HCT116 (cell line): Measurements from ENCODE around the gene FBXL5. TPM values are rescaled to one million over a fixed set of nuclear protein-coding genes. Genes with fewer than 3 reads are reported as not detected.
"Not testable (repeated sequence)": the region's sequence is repeated elsewhere in the genome, so short reads cannot be mapped to it uniquely, and the experiment has no call there.

Experiments
- ATAC-seq: fragments of 200-7000 bp; cut with Tn5 transposase; 2 replicates; pipeline ENCODE4 v1.9.1; 2020; ENCODE audit warnings: mild to moderate bottlenecking, moderate library complexity
- BruUV-seq: library from RNA; stranded (reverse); fragments of 400-500 nt; replicated peaks from 2 replicates; lab custom pipeline; 2021; lab: Mats Ljungman, UMichigan
- CTCF ChIA-PET: fragments of 300-600 bp; sonication (Branson Sonifier 250); formaldehyde crosslinking; loops from one replicate; lab custom pipeline; 2021; ENCODE audit warnings: antibody characterized with exemption; lab: Charles Lee
- POLR2A ChIA-PET: fragments of 300-600, 350-600 bp; sonication (Branson Sonifier 250); formaldehyde crosslinking; loops from one replicate; lab custom pipeline; 2021; ENCODE audit warnings: antibody characterized with exemption; lab: Charles Lee
- RAD21 ChIA-PET, 2 experiments: fragments of 300-600 bp; sonication (Branson Sonifier 250); formaldehyde crosslinking; loops; one replicate each; lab custom pipeline; 2023; ENCODE audit warnings: low total read pairs in 2 of 2; ENCODE audit not compliant: uncharacterized antibody in 2 of 2, unreplicated experiment in 2 of 2, low non-redundant PET in 1 of 2; lab: Charles Lee
- DNase-seq: peaks from one replicate; pipeline ENCODE4 v3.0.0-alpha.2; 2010; ENCODE audit warnings: low read depth, low spot score
- H2AFZ ChIP-seq: fragments of 200-600 bp; shearing (Covaris generic), sonication (generic); 2 replicates; pipeline ENCODE4 v1.6.1; 2017; ENCODE audit warnings: low read depth, mixed run types, mixed read lengths, antibody characterized with exemption, low read length; ENCODE audit not compliant: poor library complexity, severe bottlenecking
- H3K27ac ChIP-seq: 2 replicates; pipeline ENCODE4 v1.5.1; 2012; ENCODE audit warnings: low read depth, low read length
- H3K27me3 ChIP-seq: fragments of 200-600 bp; sonication (generic); 2 replicates; pipeline ENCODE4 v1.6.1; 2016; ENCODE audit warnings: mixed run types, low read length, mixed read lengths; ENCODE audit not compliant: insufficient read depth
- H3K36me3 ChIP-seq, 2 experiments: fragments of 200-500 bp in 1 of 2; fragments of 200-600 bp in 1 of 2; sonication (Bioruptor generic) in 1 of 2; sonication (generic) in 1 of 2; 2 replicates each; pipeline versions ENCODE4 v1.5.1 to v1.6.1; 2014 to 2016; ENCODE audit warnings: low read length in 2 of 2, inconsistent platforms in 1 of 2, mixed read lengths in 1 of 2, mixed run types in 1 of 2; ENCODE audit not compliant: insufficient read depth in 2 of 2, control insufficient read depth in 1 of 2
- H3K4me1 ChIP-seq, 2 experiments: fragments of 200-600 bp in 1 of 2; sonication (generic) in 1 of 2; 2 replicates each; pipeline versions ENCODE4 v1.5.1 to v1.6.1; 2012 to 2017; ENCODE audit warnings: low read length in 2 of 2, inconsistent platforms in 1 of 2, mild to moderate bottlenecking in 1 of 2, mixed read lengths in 1 of 2, mixed run types in 1 of 2, moderate library complexity in 1 of 2; ENCODE audit not compliant: insufficient read depth in 2 of 2, control insufficient read depth in 1 of 2
- H3K4me2 ChIP-seq: fragments of 200-600 bp; sonication (generic); 2 replicates; pipeline ENCODE4 v1.6.1; 2017; ENCODE audit warnings: mixed run types, low read length, mixed read lengths
- H3K4me3 ChIP-seq, 2 experiments: fragments of 200-600 bp in 1 of 2; sonication (generic) in 1 of 2; replicated peaks in 1 of 2; 2 replicates each; pipeline ENCODE4 v1.5.1; 2011 to 2016; ENCODE audit warnings: low read length in 2 of 2, control low read depth in 1 of 2, low read depth in 1 of 2, mild to moderate bottlenecking in 1 of 2, mixed read lengths in 1 of 2, mixed run types in 1 of 2
- H3K79me2 ChIP-seq: fragments of 200-600 bp; sonication (generic); 2 replicates; pipeline ENCODE4 v1.6.1; 2017; ENCODE audit warnings: mild to moderate bottlenecking, mixed run types, low read length, moderate library complexity, mixed read lengths; ENCODE audit not compliant: insufficient read depth
- H3K9ac ChIP-seq: fragments of 200-600 bp; sonication (generic); 2 replicates; pipeline ENCODE4 v1.6.1; 2016; ENCODE audit warnings: low read length, mixed read lengths
- H3K9me2 ChIP-seq: fragments of 200-600 bp; sonication (generic), shearing (Covaris generic); 2 replicates; pipeline ENCODE4 v1.6.1; 2017; ENCODE audit warnings: mixed run types, mild to moderate bottlenecking, moderate library complexity; ENCODE audit not compliant: insufficient read depth
- H3K9me3 ChIP-seq, 2 experiments: fragments of 200-500 bp in 1 of 2; fragments of 200-600 bp in 1 of 2; sonication (Bioruptor generic) in 1 of 2; sonication (generic) in 1 of 2; 2 replicates each; pipeline ENCODE4 v1.6.1; 2014 to 2017; ENCODE audit warnings: low read length in 2 of 2, mixed read lengths in 2 of 2, inconsistent platforms in 1 of 2, low read depth in 1 of 2, mild to moderate bottlenecking in 1 of 2, mixed run types in 1 of 2, moderate library complexity in 1 of 2; ENCODE audit not compliant: control insufficient read depth in 1 of 2, insufficient read depth in 1 of 2
- H4K20me1 ChIP-seq: fragments of 200-600 bp; sonication (generic), shearing (Covaris generic); 2 replicates; pipeline ENCODE4 v1.6.1; 2017; ENCODE audit warnings: mixed run types, mild to moderate bottlenecking, moderate library complexity; ENCODE audit not compliant: insufficient read depth
- ATF3 ChIP-seq: IDR thresholded peaks from 2 replicates; pipeline ENCODE4 v1.6.1; 2012
- CBX3 ChIP-seq: IDR thresholded peaks from 2 replicates; pipeline ENCODE4 v1.6.1; 2012; ENCODE audit warnings: low read depth
- CEBPB ChIP-seq: IDR thresholded peaks from 2 replicates; pipeline ENCODE4 v1.6.1; 2012; ENCODE audit warnings: low read depth
- CTCF ChIP-seq, 3 experiments: fragments of 200-600 bp in 1 of 3; sonication (generic) in 1 of 3; IDR thresholded peaks in 2 of 3; conservative IDR thresholded peaks in 1 of 3; 2 replicates each; pipeline ENCODE4 v1.5.1; 2012 to 2017; ENCODE audit warnings: low read depth in 2 of 3, low read length in 2 of 3, antibody characterized with exemption in 1 of 3, borderline replicate concordance in 1 of 3, control low read depth in 1 of 3, mild to moderate bottlenecking in 1 of 3, mixed read lengths in 1 of 3, mixed run types in 1 of 3, moderate library complexity in 1 of 3; ENCODE audit not compliant: insufficient read depth in 1 of 3
- EZH2 ChIP-seq: fragments of 200-600 bp; sonication (generic); IDR thresholded peaks from 2 replicates; pipeline ENCODE4 v1.6.1; 2017; ENCODE audit warnings: antibody characterized with exemption, mixed run types
- SIN3A ChIP-seq: IDR thresholded peaks from 2 replicates; pipeline ENCODE4 v1.6.1; 2012; ENCODE audit warnings: low read depth
- SP1 ChIP-seq: IDR thresholded peaks from 2 replicates; pipeline ENCODE4 v1.6.1; 2012; ENCODE audit warnings: low read depth
- ZFX ChIP-seq: fragments of 450-650 bp; IDR thresholded peaks from 2 replicates; pipeline ENCODE4 v1.6.1; 2017
- ZNF274 ChIP-seq: fragments of 200-500 bp; sonication (Bioruptor generic); IDR thresholded peaks from 2 replicates; pipeline ENCODE4 v1.6.1; 2014; ENCODE audit warnings: mild to moderate bottlenecking, low read depth, low read length, inconsistent platforms
- intact Hi-C: fragments of 100-400 bp; cut with micrococcal nuclease; formaldehyde crosslinking; loops from 2 replicates; pipeline ENCODE4 v1.10.0; 2022
- total RNA-seq: library from RNA; stranded (reverse); gene quantifications from one replicate; pipeline ENCODE4 v1.2.1, GENCODE V29; 2021; ENCODE audit not compliant: unreplicated experiment

Gene FBXL5
- total RNA-seq, 1 experiment from 2014 or later, result 20.6 TPM

GRCh38 chr4:15638418-15638817, 16.7 kb downstream of the FBXL5 start (continued):
- TF ChIP-seq ZFX, result no peak
- TF ChIP-seq, all 23 proteins: peak for 0

- CTCF ChIA-PET, result no interaction called here
- H3K4me2 ChIP-seq, result no peak overlapping the region
- no peaks in the 10 kb centered on the region; the same call in 1 of the 2 replicates for H4K20me1 ChIP-seq
- H3K9ac ChIP-seq, result no peak overlapping the region
- H3K36me3 ChIP-seq, result peaks cover 2 to 18% of the 10 kb centered on the region in 2 experiments; a peak in 2 of 4 replicates
- ATAC-seq (no peak), DNase-seq (no peak)
- H2AFZ ChIP-seq, result no peak overlapping the region
- H3K27me3 ChIP-seq, result no peaks in the 10 kb centered on the region
- intact Hi-C loops, result no loop called here
- POLR2A ChIA-PET, result interaction anchor here (0.6 kb wide), 1 partner anchor 12 kb away, joined by 3 read pairs; no protein-coding TSS in a partner anchor
- H3K9me3 ChIP-seq, result no peaks in the 10 kb centered on the region
- H3K27ac ChIP-seq, result no peak overlapping the region
- H3K4me3 ChIP-seq, result no peak overlapping the region
- BruUV-seq, result no TSS peak
- no peaks in the 10 kb centered on the region for H3K9me2 ChIP-seq
- TF ChIP-seq ZNF274, result no peak
- no peak for TF ChIP-seq ATF3
- no peak for TF ChIP-seq CTCF (IDR thresholded peaks at IDR 0.05 in 2 of 3, conservative IDR thresholded peaks at IDR 0.05 in 1 of 3; ENCODE audit: borderline replicate concordance in 1 of 3, insufficient read depth in 1 of 3, low read depth in 2 of 3, low read length in 2 of 3)
- TF ChIP-seq EZH2, result no peak
- TF ChIP-seq SIN3A, result no peak
- TF ChIP-seq SP1, result no peak
- no peak for TF ChIP-seq CEBPB
- no peak for TF ChIP-seq CBX3
- RAD21 ChIA-PET, result no interaction called here
- H3K4me1 ChIP-seq, result no peaks in the 10 kb centered on the region
- no peaks in the 10 kb centered on the region for H3K79me2 ChIP-seq
Measured at GRCh38 chr4:15636818-15637217, 18.3 kb downstream of the FBXL5 start.

GRCh38 chr4:15617407-15617806, 37.8 kb downstream of the FBXL5 start:
- H3K27me3 ChIP-seq, RAD21 ChIA-PET, H3K4me3 ChIP-seq, H3K9ac ChIP-seq, H3K4me2 ChIP-seq, H3K4me1 ChIP-seq, H3K9me3 ChIP-seq, intact Hi-C loops, DNase-seq, H4K20me1 ChIP-seq, H2AFZ ChIP-seq, CTCF ChIA-PET, H3K27ac ChIP-seq, ATAC-seq, BruUV-seq, H3K36me3 ChIP-seq, H3K9me2 ChIP-seq: not testable (repeated sequence)
- H3K79me2 ChIP-seq, result peaks cover 57% of the 10 kb centered on the region
- POLR2A ChIA-PET, result interaction anchor here (0.7 kb wide), 1 partner anchor 8 kb away, joined by 6 read pairs; no protein-coding TSS in a partner anchor

- POLR2A ChIA-PET, H3K9me2 ChIP-seq, CTCF ChIA-PET, H3K9me3 ChIP-seq, H3K27ac ChIP-seq, BruUV-seq, H3K4me1 ChIP-seq, H3K27me3 ChIP-seq, ATAC-seq, H3K9ac ChIP-seq, H2AFZ ChIP-seq, H3K4me2 ChIP-seq, H3K4me3 ChIP-seq, DNase-seq, H4K20me1 ChIP-seq, intact Hi-C loops, H3K36me3 ChIP-seq, RAD21 ChIA-PET: not testable (repeated sequence)
- peaks cover 39% of the 10 kb centered on the region for H3K79me2 ChIP-seq
Measured at GRCh38 chr4:15614891-15615290, 40.3 kb downstream of the FBXL5 start.
